RKO (cell line): ENCODE data around the gene SIRT1.
"Not testable (repeated sequence)": the region's sequence is repeated elsewhere in the genome, so short reads cannot be mapped to it uniquely, and the experiment has no call there.

Experiments used
- DNase-seq: peaks from one replicate; pipeline ENCODE4 v3.0.0-alpha.2; 2016; ENCODE audit warnings: low spot score

Gene SIRT1

DNA sequence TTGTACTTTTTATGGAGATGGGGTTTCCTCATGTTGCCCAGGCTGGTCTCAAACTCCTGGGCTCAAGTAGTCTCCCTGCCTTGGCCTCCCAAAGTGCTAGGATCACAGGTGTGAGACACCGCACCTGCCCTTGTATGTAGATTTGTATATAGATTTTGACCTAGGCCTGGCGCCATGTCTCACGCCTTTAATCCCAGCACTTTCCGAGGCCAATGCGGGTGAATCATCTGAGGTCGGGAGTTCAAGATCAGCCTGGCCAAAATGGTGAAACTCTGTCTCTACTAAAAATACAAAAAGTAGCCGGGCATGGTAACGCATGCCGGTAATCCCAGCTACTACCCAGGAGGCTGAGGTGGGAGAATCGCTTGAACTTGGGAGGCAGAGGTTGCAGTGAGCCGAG, 7.0 kb upstream of the SIRT1 start:
- not testable (repeated sequence) for DNase-seq

DNA sequence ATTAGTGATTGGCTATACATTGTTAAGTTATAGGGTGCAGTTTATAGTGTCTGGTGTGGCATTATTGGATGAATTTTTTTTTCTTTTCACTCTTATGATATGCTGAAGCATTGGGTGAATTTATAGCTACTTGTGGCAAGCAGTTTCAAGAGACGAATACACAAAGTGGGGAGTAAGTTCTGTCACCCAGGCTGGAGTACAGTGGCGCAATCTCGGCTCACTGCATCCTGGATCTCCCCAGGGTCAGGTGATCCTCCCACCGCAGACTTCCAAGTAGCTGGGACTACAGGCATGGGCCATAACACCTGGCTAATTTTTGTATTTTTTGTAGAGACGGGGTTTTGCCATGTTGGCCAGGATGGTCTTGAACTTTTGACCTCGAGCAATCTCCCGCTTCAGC, 6.3 kb upstream of the SIRT1 start:
- no peak for DNase-seq

DNA sequence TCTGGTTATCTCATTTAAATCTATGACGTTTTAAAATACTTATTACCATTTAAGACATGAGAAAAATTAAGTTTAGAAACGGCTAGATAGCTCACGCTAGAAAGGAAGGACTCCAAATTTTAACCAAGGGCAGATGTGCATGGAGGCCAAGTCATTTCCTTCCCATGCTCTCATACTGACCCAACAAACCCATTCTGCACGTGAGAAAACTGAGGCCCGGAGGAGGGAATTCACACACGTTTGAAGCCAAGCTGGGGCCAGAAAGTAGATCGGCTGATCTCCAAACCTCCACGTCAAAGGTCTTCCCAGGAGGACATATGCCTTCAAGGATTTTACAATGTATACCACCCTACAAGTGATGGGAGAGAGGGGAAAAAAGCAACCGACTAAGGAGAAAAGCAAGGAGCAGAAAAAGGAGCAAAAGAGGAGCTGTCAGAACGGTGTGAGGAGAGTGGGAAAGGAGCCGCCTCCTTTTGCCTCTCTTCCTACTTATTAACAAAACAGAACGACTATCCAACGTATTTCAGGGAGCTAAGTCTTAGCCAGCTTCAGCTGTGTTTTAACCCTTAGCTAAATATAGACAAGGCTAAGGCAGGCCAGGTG, 645 bp upstream of the SIRT1 start:
- DNase-seq = no peak

DNA sequence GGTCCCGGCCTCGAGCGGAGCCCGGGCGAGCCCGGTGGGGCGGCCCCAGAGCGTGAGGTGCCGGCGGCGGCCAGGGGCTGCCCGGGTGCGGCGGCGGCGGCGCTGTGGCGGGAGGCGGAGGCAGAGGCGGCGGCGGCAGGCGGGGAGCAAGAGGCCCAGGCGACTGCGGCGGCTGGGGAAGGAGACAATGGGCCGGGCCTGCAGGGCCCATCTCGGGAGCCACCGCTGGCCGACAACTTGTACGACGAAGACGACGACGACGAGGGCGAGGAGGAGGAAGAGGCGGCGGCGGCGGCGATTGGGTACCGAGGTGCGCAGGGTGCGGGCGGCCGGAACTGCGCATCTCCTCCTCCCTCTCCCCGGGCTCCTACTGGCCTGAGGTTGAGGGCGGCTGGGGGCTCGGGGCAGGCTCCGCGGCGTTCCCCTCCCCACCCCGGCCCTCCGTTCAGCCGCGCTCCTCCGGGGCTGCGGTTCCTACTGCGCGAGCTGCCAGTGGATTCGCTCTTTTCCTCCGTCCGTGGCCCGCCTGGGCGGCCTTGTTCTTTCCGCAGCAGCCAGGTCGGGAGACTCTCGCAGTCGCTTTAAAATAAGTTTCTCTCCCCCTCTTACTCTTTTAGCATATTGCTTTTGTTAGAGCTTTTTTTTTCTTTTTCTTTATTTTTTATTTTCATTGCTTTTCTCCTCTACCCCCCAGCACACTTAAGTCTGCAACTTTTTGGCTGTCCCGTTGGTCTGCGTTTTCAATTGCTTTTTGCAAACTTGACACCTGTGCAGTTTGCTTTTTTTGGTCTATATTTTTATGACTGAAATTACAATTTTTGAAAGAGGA, 600 bp downstream of the SIRT1 start:
- peak; percentile 75 for DNase-seq

DNA sequence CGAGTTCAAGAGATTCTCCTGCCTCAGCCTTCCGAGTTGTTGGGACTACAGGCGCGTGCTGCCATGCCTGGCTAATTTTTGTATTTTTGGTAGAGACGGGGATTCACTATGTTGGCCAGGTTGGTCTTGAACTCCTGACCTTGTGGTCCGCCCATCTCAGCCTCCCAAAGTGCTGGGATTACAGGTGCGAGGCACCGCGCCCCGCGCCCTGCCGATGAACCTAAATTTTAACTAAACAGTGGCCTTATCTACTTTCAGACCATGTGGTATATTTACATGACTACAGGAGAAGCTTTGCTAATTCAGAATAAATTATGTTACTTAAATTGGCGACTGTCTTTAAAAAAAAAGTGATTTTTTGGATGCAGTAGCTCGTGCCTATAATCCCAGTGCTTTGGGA, 9.2 kb downstream of the SIRT1 start:
- no peak for DNase-seq

DNA sequence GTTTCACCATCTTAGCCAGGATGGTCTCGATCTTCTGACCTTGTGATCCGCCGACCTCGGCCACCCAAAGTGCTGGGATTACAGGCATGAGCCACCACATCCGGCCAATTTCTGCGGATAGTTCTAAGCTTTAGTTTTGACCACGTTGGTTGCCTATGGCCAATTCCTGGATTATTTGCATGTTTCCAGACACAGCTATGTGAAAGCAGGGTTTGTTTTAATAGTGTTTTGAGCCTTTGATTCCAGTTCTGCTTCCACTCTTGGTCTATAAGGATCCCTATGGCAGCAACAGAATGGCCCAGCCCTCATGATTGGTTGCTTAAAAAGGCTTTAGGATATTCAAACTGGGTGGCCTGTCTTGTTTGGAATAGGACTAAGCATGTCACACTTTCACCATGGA, 19.1 kb downstream of the SIRT1 start:
- no peak for DNase-seq

DNA sequence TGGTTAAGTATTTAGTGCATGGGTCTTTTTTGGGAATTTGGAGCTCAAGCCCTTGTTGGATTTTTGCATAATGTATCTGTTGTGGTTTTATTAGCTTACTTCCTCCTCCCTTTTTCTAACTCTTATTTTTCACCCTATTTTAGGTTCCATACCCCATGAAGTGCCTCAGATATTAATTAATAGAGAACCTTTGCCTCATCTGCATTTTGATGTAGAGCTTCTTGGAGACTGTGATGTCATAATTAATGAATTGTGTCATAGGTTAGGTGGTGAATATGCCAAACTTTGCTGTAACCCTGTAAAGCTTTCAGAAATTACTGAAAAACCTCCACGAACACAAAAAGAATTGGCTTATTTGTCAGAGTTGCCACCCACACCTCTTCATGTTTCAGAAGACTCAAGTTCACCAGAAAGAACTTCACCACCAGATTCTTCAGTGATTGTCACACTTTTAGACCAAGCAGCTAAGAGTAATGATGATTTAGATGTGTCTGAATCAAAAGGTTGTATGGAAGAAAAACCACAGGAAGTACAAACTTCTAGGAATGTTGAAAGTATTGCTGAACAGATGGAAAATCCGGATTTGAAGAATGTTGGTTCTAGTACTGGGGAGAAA, 28.0 kb downstream of the SIRT1 start:
- DNase-seq = no peak

DNA sequence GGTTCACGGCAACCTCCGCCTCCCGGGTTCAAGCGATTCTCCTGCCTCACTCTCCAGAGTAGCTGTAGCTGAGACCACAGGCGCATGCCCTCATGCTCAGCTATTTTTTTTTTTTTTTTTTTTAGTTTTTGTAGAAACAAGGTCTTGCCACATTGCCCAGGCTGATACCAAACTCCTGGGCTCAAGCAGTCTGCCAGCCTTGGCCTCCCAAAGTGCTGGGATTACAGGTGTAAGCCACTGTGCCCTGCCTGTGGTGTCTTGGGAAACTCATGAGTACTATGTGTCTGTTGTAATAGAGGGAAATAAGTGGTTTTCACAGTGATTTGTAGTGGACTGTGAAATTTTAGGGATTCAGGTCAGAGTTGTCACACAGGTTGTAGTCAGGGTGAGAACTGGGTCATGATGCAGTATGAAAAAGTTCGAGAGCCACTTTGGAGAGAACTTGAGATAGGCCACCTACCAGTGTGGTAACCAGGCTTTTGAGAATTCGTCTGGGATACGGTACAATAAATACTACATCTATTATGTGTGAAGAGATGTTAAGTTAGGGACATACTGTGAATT, 30.4 kb downstream of the SIRT1 start:
- no peak for DNase-seq

DNA sequence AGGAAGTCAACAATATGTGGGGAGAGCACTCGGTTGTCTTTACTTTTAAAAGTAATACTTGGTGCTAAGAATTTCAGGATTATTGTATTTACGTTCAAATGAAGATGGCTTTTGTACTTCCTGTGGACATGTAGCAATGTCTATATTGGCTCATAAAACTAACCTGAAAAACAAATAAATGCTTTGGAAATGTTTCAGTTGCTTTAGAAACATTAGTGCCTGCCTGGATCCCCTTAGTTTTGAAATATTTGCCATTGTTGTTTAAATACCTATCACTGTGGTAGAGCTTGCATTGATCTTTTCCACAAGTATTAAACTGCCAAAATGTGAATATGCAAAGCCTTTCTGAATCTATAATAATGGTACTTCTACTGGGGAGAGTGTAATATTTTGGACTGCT, 32.7 kb downstream of the SIRT1 start:
- DNase-seq = no peak

DNA sequence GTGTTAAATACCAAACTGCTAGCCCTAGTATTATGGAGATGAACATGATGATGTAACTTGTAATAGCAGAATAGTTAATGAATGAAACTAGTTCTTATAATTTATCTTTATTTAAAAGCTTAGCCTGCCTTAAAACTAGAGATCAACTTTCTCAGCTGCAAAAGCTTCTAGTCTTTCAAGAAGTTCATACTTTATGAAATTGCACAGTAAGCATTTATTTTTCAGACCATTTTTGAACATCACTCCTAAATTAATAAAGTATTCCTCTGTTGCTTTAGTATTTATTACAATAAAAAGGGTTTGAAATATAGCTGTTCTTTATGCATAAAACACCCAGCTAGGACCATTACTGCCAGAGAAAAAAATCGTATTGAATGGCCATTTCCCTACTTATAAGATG, 33.2 kb downstream of the SIRT1 start:
- no peak for DNase-seq

DNA sequence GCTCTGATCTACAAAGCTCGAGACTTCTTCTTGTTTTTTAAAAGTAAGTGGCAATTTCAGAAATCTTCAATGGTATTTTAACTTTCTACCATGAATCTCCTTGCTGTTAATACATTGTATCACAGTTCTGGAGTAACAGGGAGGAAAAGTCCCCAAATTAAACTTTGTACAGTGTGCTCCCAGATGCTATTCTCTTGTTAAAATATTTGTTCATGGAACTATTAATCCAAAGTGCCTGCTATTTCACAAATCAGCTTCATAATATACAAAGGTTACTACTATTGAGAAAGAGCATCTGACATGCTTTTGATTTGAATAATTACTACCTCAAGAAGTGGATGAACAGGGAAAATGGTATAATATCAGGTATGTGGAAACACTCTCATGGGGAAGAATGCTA, 36.6 kb downstream of the SIRT1 start:
- DNase-seq = no peak

DNA sequence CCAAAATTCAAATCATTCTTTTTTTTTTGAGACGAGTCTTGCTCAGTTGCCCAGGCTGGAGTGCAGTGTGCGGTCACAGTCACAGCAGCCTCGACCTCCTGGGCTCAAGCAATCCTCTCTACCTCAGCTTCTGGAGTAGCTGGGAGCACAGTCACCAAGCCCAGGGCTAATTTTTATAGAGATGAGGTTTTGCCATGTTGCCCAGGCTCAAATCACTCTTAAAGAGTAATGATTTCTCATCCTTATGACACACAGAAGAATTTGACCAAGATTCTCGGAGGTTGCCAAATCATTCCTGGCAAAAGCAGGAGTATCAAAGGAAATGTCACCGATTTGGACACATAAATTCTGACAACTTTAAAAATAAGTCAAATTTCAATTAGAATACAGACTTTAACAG, 39.1 kb downstream of the SIRT1 start:
- DNase-seq = peak; percentile 16

DNA sequence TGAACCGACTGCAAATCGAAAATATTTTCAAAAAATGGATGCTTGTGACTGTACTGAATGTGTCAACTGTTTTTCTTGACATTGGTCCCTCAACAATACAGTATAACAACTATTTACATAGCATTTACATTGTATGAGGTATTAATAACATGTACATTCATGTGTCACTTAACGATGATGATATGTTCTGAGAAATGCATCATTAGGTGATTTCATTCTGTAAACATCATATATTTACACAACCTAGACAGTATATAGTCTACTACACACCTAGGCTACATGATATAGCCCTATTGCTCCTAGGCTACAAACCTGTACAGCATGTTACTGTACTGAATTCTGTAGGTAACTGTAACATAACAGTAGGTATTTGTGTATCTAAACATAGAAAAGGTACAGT, 39.7 kb downstream of the SIRT1 start:
- DNase-seq = no peak

DNA sequence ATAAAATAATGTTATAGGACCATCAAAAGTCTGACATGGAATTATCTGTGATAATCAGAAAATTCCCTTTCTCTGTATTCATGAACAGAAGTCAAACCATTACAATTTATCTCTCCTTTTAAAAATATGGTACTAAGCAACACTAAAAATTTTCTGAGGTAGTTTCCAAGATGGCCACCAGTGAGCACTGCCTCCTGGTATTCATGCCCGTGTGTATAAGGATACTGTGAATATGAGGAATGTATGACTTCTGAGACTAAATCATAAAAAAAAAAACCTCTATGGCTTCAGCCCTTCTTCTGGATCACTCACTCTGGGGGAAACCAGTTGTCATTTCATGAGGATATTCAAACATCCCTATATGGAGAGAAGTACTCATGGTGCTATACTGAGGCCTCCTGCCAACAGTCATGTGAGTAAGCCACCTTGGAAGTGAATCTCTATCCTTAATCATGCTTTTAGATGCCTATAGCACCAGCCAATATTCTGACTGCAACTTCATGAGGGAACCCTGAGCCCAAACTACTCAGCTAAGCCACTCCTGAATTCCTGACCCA, 41.1 kb downstream of the SIRT1 start:
- DNase-seq = peak; percentile 57

DNA sequence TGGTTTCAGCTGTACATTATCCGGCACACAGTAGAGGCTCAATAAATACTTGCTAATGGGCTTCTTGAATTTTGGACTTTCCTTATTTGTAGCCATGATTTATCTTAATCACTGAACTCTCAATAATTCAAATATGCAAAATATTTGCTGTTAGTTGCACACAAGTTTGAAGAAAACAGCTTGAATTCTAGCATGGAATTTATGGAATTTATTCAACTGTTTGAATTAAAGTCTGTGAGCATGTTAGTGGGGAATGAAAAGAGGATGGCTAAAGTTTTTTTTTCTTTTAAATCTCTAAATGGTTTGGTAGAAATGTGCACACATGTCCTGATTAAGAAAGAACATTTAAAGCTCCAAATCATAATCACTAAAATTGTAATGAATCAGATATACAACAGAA, 42.5 kb downstream of the SIRT1 start:
- DNase-seq = no peak

DNA sequence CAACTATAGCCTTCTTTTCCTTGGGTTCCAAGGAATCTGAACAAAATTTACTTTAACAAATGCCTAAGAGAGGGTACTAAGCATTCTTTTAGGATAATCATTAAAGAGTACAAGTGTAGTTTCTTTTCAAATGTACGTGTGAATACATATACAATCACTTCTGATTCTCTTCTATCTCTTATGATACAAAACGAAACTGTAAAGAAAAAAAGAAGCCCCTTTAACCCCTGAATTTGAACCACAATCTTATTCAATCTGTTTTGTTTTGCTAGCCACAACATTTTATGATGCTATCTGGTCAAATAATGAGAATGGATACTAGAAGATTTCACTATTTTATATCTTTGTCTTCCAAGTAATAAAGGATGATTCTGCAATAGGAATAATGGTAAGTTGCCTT, 48.7 kb downstream of the SIRT1 start:
- no peak for DNase-seq

DNA sequence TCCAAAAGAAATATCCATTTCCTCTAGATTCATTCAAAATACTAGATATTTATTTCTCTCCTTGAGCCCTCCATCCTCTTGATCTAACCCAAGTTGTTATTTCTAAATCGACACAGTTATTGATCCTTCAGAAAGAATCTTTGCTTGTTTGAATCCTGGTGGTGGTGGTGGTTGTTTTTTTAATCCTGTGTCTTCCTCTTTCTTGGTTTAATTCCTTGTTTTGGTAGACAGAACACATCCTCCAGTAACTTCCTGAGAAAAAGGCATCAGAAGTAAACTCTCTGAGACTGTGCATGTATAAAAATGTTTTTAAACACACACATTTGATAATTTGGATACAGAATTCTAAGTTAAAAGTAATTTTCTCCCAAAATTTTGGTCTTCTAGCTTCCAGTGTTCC, 49.9 kb downstream of the SIRT1 start:
- DNase-seq = no peak

DNA sequence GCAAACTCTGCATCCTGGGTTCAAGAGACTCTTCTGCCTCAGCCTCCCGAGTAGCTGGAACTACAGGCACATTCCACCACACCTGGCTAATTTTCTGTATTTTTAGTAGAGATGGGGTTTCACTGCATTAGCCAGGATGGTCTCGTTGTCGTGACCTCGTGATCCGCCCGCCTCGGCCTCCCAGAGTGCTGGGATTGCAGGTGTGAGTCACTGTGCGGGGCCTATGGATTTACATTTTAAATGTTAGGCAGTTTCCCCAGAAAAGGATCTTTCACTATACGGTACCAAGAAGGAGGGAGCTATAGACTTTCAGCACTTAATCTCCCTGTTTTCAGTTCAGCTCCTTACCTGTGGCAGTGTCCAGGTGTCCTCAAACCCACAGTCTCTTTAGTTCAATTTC, 50.8 kb downstream of the SIRT1 start:
- no peak for DNase-seq

DNA sequence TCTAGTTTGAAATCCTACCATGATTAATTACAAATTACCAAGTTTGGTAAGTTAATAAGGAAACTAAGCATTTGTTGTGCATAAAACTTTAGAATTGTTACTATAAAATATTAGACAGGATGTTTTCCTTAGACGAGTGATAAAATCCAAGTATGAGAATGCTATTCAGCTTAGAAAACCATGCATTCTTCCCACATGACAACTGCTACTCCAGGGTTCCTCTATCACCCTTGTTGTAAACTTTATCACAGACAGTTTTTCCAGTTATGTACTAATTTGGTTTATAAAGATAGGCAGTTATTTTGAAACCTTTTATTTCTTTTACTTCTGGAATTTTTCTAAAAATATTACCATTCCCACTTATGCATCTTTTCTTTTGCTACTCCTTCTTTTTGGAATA, 52.0 kb downstream of the SIRT1 start:
- DNase-seq = no peak

DNA sequence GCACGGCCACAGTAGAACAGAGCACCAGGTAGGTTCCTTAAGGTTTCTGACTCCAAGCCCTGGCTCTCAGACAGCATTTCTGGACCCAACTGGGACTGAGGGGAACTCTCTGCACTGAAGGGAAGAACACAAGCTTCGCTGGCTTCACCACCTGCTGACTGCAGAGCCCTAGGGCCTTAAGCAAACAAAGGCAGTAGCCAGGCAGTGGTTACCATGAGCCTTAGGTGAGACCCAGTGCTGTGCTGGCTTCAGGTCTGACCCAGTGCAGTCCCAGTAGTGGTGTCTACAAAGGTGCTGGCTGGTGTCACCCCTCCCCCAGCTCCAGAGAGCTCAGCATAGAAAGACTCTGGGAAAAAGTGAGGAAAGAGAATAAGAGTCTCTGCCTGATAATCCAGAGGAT, 59.5 kb downstream of the SIRT1 start:
- DNase-seq = no peak

DNA sequence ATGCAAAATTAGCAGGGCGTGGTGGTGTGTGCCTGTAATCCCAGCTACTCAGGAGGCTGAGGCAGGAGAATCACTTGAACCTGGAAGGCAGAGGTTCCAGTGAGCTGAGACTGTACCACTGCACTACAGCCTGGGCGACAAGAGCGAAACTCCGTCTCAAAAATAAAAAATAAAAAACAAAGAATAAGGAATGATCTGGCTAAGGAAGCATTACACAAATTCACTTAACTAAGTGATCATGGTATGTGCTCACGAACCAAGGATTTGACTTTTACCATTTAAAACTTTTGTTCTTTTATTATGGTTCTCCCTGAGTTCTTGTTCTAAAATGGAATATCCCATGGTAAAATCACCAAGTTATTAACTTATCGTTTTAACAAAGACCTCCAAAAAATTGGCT, 71.2 kb downstream of the SIRT1 start:
- DNase-seq = no peak

DNA sequence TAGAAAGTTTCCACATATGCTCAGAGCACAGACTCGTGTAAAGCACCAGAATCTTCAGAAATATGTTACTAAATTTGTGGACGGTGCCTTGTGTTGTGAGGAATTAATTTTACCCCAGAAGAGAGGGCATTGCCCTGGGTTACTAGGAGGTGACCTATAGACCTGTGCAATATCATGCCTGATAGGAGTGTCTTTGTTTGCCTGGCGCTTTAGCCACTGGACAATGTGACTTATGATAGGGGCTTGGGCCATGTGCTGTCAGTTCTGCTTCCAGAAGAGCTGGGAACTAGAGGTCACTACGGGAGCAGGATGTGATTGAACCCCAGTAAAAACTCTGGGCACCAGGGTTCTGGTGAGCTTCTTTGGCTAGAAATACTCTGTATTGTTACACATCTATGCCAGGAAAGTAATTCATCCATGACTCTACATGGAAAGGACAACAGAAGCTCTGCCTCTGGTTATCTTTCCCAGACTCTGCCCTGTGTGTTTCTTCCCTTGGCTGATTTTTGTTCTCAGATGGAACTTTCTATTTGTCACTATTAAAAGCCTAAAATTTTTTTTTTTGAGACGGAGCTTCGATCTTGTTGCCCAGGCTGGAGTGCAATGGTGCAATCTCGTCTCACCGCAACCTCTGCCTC, 75.5 kb downstream of the SIRT1 start:
- no peak for DNase-seq
